ENCODE data around the gene C19orf38. TPM values are rescaled to one million over a fixed set of nuclear protein-coding genes. Genes with fewer than 3 reads are reported as not detected.

The C19orf38 gene
- total RNA-seq, 1 donor from 2014 or later, result 0.96 TPM

DNA sequence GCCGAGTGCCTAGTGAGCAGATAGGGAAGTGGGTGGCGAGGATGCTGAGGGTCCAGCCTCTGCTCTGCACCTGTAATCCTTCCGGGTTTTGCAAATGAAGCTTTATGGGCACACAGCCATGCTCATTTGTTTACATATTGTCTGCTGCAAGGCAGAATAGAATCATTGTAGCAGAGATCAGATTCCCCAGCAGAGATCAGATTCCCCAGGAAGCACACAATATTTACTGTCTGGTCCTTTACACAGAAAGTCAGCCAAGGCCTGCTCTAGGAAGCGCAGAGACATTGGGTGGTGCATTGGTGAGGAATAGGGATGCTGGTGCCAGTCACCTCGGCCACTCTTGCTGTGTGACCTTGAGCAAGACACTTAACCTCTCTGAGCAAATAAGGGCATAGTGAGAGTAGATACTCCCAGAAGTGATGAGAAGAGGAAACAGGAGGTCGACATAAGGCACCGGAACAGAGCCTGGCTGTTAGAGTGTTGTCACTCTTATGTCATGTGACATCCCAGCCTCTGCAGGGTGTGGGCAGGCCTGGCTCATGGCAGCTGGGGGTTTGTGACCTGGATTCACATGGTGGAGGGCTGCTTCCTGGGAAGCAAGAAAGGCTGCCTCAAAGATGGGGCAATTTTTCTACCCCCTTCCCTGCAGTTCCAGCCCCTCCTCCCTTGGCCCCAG, 48.8 kb downstream of the C19orf38 start:
- ATAC-seq (peak; percentile 20), DNase-seq (ENCODE audit: low spot score) (no peak)

DNA sequence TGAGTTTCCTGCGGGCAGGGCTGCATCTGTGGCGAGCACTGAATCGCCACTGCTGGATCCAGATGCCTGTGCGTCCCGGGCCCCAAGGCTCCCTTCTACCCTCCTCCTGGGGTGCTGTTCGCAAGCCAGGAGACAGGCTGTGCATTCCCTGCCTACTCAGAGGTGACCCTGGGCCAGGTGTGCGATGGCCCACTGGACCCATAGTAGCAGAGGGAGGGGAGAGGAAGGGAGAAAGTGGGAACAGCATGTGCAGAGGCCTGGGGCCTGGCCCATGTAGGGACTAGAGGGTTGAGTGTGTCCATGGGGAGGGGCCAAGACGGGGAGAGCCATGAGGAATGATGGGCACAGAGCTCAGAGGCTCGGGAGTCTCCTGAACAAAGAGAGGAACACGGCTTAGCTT, 50.4 kb downstream of the C19orf38 start:
- no peak for ATAC-seq
- no peak for DNase-seq (ENCODE audit: low spot score)

DNA sequence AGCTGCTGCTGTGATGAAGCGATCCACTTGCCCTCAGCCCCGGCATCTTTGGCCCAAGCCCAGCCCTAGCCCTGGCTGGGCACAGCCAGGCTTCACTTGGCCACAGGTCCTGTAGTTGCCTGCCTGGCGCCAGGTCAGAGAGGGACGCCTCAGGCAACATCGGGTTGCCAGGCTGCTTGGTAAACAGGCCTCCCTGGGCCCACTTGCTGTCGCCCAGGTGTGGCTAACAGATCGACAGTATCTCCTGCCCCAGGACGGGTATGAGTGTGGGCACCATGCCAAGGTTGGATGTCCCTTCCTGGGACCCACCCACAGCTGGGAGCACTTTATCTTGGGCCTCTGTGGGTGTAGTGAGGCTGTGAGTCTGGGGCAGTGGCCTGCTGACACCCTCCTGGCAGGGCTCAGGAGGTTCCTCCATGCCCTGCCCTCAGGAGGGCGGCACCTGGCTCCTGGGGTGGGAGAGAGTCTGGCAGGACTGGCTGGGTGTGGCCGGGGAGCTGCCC, 51.0 kb downstream of the C19orf38 start:
- DNase-seq (ENCODE audit: low spot score) (peak; percentile 87), ATAC-seq (peak; percentile 96)

DNA sequence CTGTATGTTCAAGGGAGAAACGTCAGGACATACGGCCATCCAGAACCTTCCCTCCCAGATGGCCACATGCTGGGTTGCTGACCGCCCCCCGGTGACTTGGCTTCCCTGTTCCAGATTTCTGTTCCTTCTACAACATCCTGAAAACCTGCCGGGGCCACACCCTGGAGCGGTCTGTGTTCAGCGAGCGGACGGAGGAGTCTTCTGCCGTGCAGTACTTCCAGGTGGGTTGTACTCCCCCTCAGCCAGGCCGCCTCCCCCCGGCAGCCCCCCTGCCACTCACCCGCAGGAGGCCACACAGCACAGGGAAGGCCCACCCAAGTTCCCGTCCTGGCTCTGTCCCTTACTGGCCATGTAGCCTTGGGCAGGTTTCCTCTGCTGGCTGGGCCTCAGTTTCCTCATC, 59.7 kb downstream of the C19orf38 start:
- ATAC-seq, result no peak
- no peak for DNase-seq (ENCODE audit: low spot score)

DNA sequence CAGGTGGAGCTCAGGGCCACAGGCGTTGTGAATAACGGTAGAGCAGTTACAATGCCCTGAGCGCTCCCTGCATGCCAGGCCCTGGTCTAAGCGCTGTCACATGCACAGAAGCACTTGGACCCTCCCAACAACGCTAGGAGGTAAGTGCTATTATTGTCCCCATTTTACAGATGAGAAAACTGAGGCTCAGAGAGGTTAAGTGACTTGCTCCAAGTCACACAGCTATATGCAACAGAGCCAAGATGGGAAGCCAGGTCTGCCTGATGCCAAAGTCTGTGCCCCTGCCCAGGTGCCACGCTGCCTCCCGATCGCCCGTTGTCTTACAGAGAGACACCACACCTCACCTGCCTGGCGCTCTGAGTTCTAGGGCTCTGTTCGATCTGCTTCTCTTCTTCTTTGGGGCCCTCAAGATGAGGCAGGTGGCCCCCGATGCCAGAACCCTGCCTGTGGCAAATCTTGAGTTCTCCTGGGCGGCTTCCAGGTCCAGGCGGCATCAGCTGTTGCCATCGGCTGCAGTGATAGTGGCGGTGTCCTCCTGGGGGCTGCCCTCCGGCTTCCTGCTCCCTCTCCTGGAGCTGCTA, 60.3 kb downstream of the C19orf38 start:
- ATAC-seq (no peak), DNase-seq (ENCODE audit: low spot score) (no peak)

DNA sequence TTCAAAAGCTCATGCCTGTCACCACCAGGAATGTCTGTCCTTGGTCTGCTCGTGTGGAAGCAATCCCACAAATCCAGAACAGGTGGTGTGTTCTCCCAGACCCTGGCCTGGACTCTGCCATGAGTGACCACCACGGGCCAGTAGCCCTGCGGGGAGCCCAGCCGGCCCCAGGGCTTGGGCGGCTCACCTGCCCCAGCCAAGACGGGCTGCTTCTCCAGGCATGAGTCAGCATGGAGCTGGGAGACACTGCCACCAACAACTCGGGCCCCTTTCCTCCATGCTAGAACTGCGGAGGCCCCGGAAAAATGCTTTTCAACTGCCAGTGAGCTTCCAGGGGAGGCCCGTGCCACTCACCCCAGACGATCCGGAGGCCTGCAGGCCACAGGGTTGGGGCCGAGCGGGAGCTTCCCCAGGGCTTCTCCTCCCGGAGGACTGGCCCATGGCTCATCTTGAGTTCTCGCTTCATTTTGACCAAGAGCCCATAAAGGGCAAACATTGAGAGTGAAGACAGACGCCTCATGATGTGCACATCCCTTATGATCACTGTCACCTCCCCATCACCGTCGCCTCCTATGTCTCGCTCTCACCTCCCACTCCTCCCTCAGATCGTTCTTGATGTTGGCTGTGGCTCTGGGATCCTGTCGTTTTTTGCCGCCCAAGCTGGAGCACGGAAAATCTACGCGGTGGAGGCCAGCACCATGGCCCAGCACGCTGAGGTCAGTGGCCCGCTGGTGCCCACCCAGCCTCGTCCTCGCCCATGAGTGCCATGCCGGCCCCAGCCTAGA, 63.6 kb downstream of the C19orf38 start:
- ATAC-seq (no peak), DNase-seq (ENCODE audit: low spot score) (no peak)

DNA sequence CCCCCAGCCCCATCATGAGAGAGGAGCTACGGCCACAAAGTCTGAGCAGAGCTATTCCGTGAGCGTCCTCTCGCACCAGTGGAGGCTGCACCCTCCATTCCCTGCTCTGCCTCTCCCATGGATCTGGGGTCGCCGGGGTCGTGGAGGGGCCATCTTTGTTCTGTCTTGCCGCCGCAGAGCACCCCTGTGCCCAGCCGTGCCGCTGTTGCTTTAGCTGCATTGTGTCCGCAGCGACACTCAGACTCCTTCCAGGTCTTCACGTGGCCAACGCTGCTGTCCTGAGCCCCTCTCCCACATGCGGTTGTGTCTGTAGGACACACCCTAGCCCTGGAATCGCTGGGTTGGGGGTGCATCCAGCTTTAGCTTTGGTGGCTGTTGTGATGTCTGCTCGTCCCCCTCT, 64.4 kb downstream of the C19orf38 start:
- DNase-seq (ENCODE audit: low spot score) (no peak), ATAC-seq (no peak)

DNA sequence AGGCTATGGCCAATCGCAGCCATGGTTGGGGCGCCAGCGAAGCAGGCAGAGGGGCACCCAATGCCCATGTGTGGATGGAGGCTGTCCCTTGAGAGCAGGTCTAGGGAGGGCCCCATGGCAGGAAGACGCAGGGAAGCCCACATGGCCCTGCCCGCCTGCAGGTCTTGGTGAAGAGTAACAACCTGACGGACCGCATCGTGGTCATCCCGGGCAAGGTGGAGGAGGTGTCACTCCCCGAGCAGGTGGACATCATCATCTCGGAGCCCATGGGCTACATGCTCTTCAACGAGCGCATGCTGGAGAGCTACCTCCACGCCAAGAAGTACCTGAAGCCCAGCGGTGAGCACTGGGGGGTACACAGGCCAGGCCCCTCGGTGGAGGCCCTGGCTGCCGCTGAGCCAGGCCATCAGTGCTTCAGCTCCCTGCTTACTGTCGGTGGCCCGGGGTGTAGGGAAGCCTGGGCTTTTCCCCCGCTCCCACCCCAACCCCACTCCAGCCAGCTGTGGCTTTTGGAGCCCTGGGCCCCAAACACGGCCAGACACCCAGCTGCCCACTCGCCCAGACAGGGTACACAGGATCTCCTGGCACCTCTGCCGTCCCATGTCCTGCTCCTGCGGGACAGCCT, 65.6 kb downstream of the C19orf38 start:
- DNase-seq (ENCODE audit: low spot score), result no peak

DNA sequence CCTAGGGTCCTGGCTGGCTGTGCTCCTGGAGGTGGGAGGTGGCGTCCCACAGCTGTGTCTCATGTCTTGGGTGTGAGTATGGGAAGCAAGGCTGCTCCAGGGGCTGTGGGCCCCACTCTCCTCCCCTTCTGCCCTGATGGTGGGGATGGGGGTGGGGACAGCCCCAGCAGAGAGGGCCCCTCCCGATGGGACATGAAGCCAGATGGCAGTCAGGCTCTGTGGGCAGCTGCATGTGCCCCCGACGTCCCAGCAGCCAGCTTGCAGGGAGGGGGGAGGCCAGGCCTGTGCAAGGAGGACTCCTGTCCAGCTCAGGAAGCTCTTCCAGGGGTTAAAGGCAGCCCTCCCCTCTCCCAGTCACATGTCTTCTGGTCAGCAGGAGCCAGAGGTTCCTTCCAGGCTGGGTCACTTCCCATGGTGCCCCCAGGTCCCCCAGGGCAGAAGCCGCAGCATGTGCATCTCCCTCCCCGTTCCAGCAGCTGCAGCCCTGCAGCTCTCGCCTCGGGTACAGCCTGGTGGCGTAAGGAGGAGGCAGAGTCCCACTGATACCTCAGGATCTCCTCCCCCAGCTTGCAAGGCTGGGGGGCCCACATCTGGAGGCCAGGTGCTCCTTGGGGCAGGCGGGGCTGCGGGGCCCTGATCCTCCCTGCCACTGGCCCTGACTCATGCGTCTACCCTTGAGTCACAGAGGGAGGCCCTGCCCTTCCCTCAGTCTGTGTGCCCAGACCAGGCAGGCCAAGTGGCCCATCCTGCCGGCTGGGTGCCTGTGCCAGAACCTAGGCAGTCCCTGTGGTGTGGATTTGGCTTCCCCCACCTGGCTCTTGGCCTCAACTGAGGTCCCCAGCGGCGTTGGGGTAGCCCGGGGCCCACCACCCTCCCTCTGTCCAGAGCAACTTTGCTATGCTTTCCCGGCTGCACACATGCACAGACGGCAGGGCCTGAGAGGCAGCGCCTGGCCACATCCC, 67.2 kb downstream of the C19orf38 start:
- no peak for ATAC-seq
- no peak for DNase-seq (ENCODE audit: low spot score)

More for the DNA sequence above, 65.6 kb downstream of the C19orf38 start:
- no peak for ATAC-seq

DNA sequence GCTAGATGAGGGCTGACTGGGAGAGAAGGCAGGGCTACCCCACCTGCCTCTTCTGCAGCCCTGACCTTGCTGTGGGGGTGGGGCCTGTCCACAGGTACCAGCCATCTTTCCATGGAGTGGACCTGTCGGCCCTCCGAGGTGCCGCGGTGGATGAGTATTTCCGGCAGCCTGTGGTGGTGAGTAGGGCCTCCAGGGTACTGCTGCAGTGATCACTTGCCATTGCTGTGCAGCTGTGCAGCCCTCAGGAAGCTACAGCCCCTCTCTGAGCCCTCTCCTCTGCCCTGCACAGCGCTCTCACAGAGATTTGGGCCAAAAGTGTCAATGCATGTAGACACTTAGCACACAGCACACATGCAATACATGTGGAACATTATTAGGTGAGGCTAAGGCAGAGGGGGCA, 68.4 kb downstream of the C19orf38 start:
- ATAC-seq (no peak), DNase-seq (ENCODE audit: low spot score) (no peak)

DNA sequence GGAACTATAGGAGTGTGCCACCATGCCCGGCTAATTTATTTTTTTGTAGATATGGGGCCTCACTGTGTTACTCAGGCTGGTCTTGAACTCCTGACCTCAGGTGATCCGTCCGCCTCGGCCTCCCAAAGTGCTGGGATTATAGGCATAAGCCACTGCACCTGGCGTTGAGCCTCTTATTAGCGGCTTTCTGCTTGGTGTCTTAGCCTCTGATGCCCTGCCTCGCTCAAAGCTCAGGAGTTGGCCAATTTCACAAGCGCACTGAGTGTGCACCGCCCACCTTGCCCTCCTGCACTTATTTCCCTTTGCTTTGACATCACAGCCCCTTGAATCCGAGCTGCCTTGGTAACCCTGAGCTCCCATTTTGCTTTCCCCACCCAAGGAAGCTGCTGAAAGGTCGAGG, 70.1 kb downstream of the C19orf38 start:
- DNase-seq (ENCODE audit: low spot score) (no peak), ATAC-seq (no peak)

Other genes with a start within 250 kb of the C19orf38 start
- gene SLC44A2, start 222.9 kb upstream of the C19orf38 start, total RNA-seq, result 12.9 TPM
- gene ILF3, start 194.1 kb upstream of the C19orf38 start, total RNA-seq, result 57.1 TPM
- 33.2 TPM for gene QTRT1, start 147.0 kb upstream of the C19orf38 start, total RNA-seq
- 64.8 TPM for gene DNM2, start 130.3 kb upstream of the C19orf38 start, total RNA-seq
- 21.9 TPM for gene TMED1, start 12.2 kb upstream of the C19orf38 start, total RNA-seq
- gene CARM1, start 23.1 kb downstream of the C19orf38 start, total RNA-seq, result 16.5 TPM
- 27.9 TPM for gene YIPF2, start 80.2 kb downstream of the C19orf38 start, total RNA-seq
- 17.2 TPM for gene TIMM29, start 80.4 kb downstream of the C19orf38 start, total RNA-seq
- gene SMARCA4, start 112.6 kb downstream of the C19orf38 start, total RNA-seq, result 29.6 TPM
- gene LDLR, start 241.0 kb downstream of the C19orf38 start, total RNA-seq, result 12.2 TPM

All from left lobe of liver (tissue), 2 donors.